HG02852 (cell line): Measurements from ENCODE around the gene PKLR.
"Not testable (repeated sequence)": the region's sequence is repeated elsewhere in the genome, so short reads cannot be mapped to it uniquely, and the experiment has no call there.

Experiments used
- ATAC-seq: cut with Tn5 transposase; IDR thresholded peaks from one replicate; pipeline ENCODE4 v1.9.1; 2021; ENCODE audit warnings: mild to moderate bottlenecking, moderate library complexity; ENCODE audit not compliant: unreplicated experiment

Gene PKLR

DNA sequence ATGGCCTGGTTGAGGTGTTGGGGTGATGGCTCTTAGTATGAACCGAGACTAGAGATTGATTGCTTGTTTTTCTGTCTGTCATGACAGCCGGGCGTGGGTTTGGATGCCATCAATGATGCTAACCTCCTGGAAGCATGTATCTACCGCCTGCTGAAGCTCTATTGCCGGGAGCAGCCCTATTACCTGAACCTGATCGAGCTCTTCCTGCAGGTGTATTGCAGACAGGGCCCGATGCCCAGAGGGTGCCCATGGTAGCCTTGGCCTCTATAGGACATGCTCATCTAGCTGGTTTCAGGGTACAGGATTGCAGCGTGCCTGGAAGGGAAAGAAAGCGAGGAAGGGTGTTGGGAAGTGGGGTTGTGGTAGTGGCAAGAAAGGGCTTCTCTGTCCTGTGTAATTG is 16.8 kb upstream of the PKLR start:
- ATAC-seq: no peak

DNA sequence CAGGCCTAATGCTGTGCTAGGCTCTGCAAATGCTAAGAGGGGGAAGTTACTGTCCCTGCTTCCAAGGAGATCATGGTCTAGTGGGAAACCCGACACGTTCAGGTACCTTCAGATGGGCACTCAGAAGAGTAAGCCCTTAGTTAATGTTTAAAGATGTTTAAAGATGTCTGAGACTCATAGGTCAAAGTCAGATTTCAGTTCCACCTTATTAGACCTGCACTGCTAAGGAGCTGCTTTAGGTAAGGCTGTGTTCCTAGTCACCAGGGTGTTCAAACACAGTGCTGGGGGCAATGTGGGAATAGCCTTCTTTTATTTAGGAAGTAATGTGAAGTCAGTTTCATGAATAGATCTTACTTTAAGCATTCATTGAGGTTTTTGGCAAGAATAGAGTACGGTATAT is 15.7 kb upstream of the PKLR start:
- ATAC-seq: no peak

DNA sequence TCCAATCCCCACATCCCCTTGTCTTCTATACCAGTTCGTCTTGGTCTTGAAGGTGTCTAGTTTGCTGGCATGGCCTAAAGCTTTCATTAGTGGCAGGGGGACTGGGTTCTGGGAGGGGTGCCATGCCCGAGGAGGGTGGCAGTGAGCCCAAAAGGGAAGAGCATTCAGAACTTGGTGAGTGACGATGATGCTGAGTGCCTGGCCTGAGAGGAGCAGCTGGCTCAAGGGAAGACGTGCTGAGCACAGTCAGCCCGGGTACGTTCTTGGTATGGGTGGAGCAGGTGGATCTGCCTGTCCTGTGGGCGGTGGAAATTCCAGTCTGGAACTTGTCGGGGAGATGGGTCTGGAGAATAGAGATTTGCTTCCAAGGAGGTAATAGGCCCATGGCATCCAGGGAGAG is 12.0 kb upstream of the PKLR start:
- ATAC-seq: no peak

DNA sequence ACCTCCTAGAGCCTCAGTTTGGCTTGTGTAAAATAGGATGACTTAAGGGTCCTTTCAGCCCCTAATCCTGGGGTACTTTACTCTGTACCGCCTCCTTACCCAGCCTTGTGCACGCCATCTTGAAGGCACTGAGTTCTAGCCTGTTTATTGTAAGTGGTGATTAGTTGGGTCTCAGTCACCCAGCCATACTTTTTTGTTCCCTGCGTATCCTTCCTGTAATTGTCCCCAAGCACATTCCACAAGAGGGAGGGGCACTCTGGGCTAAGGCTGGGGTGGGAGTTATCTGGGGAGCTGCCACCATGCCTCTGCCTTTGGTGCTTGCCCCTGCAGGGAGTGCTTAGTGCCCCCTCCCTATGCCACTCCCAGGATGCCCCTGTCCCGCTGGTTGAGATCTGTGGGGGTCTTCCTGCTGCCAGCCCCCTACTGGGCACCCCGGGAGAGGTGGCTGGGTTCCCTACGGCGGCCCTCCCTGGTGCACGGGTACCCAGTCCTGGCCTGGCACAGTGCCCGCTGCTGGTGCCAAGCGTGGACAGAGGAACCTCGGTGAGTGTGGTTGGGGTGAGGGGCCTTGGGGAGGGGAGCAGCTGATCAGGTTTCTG is 8.3 kb upstream of the PKLR start:
- ATAC-seq: no peak

DNA sequence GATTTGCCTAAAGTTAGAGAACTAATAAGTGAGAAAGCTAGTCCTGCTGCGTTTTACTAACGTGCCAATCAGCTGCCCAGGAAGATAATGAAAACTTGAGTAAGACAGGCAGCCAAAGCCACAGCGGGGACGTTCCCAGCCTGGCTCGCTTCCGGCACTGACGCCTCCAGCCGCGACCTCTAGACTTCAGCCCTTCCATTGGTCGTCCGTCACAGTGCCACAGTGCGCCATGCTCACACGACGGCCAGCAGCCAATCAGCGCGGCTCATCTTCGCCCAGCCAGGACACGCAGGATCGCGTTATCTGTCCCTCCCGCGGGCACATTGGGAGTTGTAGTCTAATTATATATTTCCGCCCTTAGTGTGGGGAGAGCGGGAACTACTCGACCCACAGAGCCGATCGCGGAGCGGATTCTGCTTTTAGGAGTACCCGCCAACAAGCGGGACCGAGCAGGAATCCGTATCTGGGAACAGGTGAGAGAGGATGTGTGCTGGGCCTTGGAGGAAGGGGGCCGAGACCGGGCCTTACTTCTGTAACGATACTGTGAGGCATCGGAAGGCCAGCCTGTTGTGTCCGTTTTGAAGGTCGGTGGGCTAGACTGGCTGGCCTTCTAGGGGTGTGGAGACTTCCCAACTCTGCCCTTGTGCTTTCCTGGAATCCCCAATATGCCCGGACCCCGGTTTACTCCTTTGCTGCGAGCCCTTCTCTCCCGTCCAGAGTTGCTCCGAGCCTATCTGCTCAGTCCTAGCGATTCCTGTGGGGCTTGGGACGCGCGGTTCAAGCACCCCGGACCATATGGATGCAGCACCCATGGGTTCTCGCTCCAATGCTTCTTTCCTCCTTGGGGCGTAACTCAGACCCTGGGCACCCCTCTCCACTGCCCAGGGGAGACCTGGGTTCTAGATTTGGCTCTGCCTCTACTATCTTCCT is 7.5 kb upstream of the PKLR start, which contains the start of gene FDPS:
Gene FDPS (plus strand): TSS at position 374 of the 930 bp plus-strand sequence. CDS start 924 bp downstream, outside the sequence.
- peak; percentile 94 for ATAC-seq

DNA sequence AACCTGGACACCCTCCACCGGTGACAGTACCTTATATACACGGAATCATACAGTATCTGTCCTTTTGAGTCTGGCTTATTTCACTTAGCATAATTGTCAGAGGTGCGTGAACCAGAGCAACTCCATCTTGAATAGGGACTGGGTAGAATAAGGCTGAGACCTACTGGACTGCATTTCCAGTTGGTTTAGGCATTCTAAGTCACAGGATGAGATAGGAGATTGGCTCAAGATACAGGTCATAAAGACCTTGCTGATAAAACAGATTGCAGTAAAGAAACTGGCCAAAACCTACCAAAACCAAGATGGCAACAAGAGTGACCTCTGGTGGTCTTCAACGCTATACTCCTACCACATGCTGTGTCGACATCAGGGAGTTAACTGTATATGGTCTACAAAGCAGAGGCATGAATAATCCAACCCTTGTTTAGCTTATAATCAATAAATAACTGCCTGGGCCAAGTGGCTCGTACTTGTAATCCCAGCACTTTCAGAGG is 6.1 kb upstream of the PKLR start:
- ATAC-seq: no peak

DNA sequence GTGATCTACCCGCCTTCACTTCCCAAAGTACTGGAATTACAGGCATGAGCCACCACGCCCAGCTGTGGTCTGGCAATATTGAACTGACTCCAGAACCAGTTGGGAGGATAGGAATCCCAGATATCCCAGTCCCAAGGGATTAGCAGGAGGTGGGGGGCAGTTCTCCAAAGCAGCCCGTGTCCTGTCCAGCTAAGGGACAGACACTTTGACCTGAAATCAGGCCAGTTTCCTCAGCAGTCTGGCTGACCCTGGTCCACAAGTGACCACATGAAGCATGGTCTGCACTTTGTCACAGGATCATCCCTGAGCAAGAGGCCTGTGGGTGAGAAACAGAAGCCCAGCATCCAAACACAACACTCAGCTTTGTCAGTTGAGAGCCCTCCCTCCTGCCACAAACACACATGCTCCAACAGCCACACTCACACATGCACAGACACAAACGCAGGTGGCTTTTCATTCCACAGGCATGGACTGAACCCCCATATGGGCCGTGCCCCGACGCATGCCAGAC is 4.7 kb upstream of the PKLR start:
- ATAC-seq: no peak

DNA sequence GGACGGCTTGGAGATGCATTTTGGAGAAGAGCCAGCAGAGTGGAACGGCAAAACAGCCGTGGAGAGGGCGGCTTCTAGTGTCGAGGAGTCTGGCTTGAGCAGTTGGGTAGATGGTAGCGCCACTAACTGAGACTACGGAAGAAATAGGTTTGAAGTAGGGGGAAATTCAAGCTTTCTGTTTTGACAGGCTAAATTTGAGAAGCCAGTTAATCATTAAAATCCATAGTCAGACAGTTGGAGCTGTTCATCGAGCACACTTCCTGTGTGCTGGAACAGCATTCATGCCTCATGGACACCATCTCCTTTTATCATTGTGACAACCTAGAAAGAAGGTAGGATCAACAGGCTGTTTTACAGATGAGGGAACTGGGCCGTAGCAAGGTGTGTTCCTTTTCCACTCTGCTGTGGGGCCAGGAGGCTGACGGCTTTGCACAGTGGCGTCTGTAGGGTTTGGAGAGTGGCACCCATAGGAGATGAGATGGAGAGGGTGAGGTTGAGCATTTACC is 3.4 kb upstream of the PKLR start:
- no peak for ATAC-seq

DNA sequence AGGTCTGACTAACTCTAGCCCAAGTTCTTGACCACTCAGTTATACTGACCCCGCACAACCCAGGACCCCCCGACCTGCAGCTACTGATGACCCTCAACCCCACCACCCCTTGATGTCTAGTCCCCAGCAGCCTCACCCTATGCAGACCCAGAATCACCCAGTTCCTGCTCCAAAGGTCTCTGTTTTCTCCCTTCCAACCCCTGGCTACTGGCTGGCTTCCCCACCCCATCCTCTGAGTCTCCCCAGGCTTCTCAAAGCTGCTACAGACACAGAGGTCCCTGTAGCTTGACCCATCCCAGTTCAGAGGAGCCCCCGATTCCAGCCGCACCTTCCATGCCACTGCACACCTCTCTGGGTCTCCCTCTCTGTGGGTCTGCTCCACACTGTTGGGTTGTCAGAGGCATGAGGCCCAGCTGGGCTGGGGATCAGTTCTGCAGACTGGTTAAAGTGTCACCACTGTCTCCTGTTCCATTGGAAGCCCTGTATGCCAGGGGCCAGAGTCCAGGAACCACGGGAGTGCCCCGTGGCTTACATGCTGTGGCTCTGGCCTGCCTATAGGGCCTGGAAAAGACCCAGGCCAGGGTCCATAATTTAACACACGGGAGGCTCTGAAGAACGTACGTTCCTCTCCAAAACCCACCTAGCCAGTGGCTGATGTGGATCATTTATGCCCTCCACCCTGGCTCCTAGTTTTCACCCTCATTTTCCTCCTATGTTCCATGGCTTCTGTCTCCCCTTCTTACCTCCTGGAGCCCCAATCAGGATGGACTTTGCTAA is 497 bp downstream of the PKLR start:
- no peak for ATAC-seq

DNA sequence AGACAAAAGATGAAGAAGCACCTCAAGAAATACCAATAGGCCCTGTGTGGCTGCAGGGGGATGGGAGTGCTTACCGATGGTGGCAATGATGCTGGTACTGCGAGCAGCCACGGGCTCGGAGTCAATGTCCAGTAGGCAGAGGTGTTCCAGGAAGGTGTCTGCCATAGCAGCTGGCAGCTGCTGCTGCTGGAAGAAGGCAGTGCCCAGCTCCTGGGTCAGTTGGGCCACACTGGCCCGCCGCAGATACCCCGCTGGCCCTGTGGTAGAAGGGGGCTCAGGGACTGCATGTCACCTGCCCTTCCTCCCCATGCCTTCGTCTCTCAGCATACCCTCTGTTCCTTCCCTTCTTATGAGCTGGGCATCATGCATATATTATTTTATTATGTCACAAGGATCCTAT is 1.2 kb downstream of the PKLR start:
- no peak for ATAC-seq

DNA sequence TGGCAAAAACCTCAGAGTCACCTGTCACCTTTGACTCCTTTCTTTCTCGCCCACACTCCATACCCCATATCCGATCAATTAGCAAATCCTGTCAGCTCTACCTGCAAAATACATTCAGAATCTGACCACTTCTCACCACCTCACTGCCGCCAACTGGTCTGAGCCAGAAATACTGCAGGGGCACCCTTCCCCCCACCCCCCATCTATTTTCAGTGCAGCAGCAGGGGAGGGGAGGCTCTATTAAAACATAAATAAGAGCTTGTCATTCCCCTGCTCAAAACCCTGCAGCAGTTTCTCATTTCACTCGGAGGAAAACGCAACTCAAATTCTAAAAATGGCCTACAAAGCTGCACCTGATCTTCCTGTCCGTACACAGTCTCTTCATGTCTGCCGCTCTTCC is 3.9 kb downstream of the PKLR start:
- no peak for ATAC-seq

DNA sequence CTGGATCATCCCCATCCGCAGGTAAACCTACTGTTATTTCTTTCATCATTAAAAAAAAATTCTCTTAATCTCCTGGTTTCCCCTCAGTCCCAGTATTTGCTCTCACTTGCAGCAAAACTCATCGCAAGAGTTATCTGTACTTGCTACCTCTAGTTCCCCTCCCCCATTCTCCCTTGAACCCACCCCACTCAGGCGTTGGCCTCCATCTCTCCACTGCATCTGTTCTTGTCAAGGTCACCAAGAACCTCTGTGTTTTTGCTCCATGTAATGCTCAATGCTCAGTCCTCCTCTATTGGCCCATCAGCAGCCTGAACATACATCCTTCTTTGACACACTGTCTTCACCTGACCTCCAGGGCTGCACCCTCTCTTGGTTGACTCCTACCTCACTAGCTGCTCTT is 4.6 kb downstream of the PKLR start:
- no peak for ATAC-seq

DNA sequence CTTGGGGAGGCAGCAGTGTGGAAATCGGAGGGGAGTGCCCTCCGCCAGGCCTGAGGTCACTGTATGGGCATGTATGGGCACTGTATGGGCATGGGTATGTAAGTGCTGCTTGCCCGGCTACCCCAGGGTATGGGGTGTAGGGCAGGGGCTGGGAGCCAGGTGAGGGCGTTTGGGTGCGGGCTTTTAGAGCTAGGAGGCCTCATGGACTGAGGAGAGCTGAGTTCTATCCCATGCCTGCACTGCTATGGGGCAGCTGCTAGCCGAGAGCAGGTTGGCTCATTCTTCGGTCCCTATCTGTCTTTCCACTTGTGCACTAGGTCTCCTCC is 5.3 kb downstream of the PKLR start:
- no peak for ATAC-seq

DNA sequence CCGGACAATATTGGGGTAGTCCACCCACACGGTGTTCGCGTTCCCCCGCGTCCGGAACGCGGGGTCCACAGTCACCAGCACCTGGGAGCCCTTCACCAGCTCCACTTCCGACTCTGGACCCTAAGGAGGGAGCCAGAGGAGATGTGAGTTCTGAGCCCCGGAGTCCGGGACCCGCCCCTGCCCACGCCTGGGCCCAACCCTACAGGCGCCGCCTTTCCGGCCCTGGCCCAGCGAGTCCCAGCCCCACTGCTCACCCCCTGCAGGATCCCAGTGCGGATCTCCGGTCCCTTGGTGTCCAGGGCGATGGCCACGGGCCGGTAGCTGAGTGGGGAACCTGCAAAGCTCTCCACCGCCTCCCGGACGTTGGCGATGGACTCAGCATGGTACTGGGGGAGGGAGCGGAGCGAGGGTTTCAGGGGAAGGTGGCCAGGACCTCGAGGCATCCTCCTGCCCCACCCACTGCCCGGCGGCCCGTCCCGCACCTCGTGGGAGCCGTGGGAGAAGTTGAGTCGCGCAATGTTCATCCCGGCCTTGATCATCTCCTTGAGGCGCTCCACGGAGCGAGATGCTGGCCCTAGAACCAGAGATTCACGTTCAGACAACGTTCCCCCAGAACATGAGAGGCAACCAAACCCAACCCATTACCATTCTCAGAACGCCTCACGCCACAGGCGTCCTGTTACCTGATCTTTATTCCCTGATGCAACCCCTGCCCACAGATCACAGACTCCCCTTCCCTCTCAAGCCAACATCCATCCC is 5.9 kb downstream of the PKLR start:
- no peak for ATAC-seq

DNA sequence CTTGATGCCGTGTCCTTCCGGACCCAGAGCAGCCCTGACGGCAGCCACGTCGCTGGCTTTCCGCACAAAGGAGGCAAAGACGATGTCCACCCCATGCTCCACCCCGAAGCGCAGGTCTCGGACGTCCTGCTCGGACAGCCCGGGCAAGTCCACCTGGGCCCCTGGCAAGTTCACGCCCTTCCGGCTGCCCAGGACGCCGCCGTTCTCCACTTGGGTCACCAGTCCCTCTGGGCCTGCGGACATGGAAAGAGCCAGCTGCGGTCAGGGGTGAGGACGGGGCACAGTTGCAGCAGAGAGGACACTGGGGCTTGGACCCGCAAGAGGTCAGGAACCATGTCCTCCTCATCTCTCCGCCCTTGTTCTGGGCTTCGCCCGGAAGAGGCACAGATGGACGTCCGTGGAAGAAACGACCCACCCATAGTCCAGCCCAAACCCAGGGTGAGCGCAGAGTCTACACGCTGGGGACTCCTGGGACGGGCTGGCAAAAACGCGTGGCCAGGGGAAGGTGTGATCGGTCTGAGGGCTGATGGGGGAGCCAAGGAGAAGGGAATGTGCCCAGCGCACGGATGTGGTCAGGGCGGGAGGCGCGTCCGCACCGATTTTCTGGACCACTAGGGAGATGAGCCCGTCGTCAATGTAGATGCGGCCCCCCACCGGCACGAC is 6.6 kb downstream of the PKLR start:
- no peak for ATAC-seq

DNA sequence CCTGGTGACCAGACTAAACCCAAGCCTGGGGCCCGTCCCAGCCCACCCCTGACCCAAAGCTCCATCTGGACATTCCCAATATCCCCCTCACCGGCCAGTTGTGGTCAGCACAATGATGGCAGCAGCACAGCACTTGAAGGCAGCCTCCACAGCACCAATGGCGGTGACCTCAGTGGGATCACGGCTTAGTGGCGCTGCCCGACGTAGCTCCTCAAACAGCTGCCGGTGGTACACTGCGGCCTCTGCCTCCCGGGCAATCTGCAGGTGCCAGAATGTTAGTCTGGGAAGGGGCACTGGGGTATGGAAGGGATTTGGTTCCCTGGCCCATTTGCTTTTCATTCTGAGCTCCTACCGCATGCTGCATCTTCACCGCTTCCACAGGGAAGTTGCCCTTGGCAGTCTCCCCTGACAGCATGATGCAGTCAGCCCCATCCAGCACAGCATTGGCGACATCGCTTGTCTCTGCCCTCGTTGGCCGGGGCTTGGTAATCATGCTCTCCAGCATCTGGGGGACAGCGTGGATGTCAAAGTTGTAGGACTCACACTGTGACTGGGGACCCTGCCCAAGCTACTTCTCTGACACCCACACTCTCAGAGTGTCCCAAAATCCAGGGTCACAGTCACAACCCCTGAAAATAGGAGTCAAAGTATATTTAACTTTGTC is 8.0 kb downstream of the PKLR start:
- ATAC-seq: no peak

DNA sequence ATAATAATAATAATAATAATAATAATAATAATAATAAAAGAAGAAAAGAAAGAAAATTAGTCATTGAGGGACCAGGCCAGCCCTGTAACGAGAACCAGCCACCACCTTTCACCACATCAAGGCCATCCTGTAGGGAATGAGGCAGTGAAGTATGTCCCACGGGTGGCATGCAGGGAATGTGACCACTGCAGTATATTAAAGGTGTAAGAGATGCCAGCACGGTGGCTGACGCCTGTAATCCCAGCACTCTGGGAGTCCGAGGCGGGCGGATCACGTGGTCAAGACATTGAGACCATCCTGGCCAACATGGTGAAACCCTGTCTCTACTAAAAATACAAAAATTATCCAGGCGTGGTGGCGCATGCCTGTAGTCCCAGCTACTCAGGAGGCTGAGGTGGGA is 10.2 kb downstream of the PKLR start:
- ATAC-seq: not testable (repeated sequence)

DNA sequence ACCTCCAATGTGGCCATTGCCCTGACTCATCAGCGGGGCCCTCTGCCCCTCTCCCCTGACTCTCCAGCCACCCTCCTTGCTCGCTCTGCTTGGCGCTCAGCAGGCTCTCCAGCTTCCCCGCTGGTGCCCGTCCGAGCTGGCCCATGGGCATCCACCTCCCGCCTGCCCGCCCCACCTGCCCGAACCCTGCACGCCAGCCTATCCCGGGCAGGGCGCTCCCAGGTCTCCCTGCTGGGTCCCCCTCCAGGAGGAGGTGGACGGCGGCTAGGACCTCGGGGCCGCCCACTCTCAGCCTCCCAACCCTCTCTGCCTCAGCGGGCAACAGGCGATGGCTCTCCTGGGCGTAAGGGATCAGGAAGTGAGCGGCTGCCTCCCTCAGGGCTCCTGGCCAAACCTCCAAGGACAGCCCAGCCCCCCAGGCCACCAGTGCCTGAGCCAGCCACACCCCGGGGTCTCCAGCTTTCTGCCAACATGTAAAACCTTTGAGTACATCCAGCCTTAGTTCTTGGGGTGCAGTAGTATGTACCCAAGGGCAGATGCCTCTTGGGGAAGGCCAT is 13.2 kb downstream of the PKLR start:
- ATAC-seq: no peak

DNA sequence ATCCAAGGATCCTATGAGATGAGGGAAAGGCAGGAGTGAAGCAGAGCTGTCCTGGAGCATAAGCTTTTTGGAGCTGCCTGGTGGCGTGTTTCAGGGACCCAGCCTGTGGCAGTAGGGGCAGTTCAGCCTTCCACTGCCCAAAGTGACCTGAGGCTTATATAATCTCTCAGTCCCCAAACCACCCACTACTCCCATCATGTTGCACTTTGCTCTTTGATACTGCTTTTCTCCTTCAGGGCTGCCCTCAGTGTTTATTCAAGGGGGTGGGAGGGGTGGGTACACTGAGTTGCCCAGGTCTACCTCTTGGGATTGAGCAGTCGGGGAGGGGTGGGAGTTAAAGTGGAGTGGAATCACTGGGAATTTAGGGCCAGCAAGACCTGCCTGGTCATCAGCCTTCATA is 14.7 kb downstream of the PKLR start:
- no peak for ATAC-seq
